ENCODE results near the gene SMARCA5. TPM values are rescaled to one million over a fixed set of nuclear protein-coding genes. Genes with fewer than 3 reads are reported as not detected.

SMARCA5 gene
- total RNA-seq, 4 donors from 2014 or later, result 21.5 to 35.9 (median 26.2) TPM

- no peak overlapping the region for H3K27ac ChIP-seq
- no peaks in the 10 kb centered on the region for H3K27me3 ChIP-seq
- TF ChIP-seq POLR2A (IDR thresholded peaks at IDR 0.05) (no peak), CTCF (IDR thresholded peaks at IDR 0.05) (no peak)
- H3K9me3 ChIP-seq, result no peaks in the 10 kb centered on the region
- DNase-seq, result no peak
- H3K4me3 ChIP-seq, result no peak overlapping the region
- H3K4me1 ChIP-seq, result no peaks in the 10 kb centered on the region
- no peaks in the 10 kb centered on the region for H3K36me3 ChIP-seq
Observed at GRCh38 chr4:143486314-143486713, 27.2 kb upstream of the SMARCA5 start.

- no peak for DNase-seq
- Histone ChIP-seq H3K4me1 (no peaks in the 10 kb centered on the region), H3K36me3 (no peaks in the 10 kb centered on the region), H3K4me3 (no peak overlapping the region), H3K27me3 (no peaks in the 10 kb centered on the region), H3K27ac (no peak overlapping the region), H3K9me3 (no peaks in the 10 kb centered on the region)
- TF ChIP-seq CTCF (IDR thresholded peaks at IDR 0.05), result no peak
Observed at GRCh38 chr4:143488687-143489086, 24.8 kb upstream of the SMARCA5 start.

GRCh38 chr4:143489106-143489505 lies 24.4 kb upstream of the SMARCA5 start:
- H3K27me3 ChIP-seq, result no peaks in the 10 kb centered on the region
- H3K36me3 ChIP-seq, result no peaks in the 10 kb centered on the region
- no peak overlapping the region for H3K4me3 ChIP-seq
- no peak overlapping the region for H3K27ac ChIP-seq
- no peaks in the 10 kb centered on the region for H3K4me1 ChIP-seq
- no peak for DNase-seq
- TF ChIP-seq CTCF (IDR thresholded peaks at IDR 0.05) (no peak), POLR2A (IDR thresholded peaks at IDR 0.05) (no peak)
- no peaks in the 10 kb centered on the region for H3K9me3 ChIP-seq

- no peak for DNase-seq
- H3K9me3 ChIP-seq, result no peaks in the 10 kb centered on the region
- no peaks in the 10 kb centered on the region for H3K27me3 ChIP-seq
- no peaks in the 10 kb centered on the region for H3K4me1 ChIP-seq
- TF ChIP-seq CTCF (IDR thresholded peaks at IDR 0.05) (no peak), POLR2A (IDR thresholded peaks at IDR 0.05) (no peak)
- H3K27ac ChIP-seq, result no peak overlapping the region
- H3K36me3 ChIP-seq, result no peaks in the 10 kb centered on the region
- H3K4me3 ChIP-seq, result no peak overlapping the region
Observed at GRCh38 chr4:143498021-143498420, 15.5 kb upstream of the SMARCA5 start.

- Histone ChIP-seq H3K4me1 (no peaks in the 10 kb centered on the region), H3K36me3 (no peaks in the 10 kb centered on the region), H3K27me3 (no peaks in the 10 kb centered on the region), H3K27ac (no peak overlapping the region), H3K4me3 (no peak overlapping the region), H3K9me3 (no peaks in the 10 kb centered on the region)
- TF ChIP-seq CTCF (IDR thresholded peaks at IDR 0.05), result no peak
- TF ChIP-seq POLR2A (IDR thresholded peaks at IDR 0.05), result no peak
- no peak for DNase-seq
Observed at GRCh38 chr4:143502231-143502630, 11.3 kb upstream of the SMARCA5 start.

GRCh38 chr4:143506031-143506430 lies 7.5 kb upstream of the SMARCA5 start:
- H3K27ac ChIP-seq, result no peak overlapping the region
- H3K4me3 ChIP-seq, result no peak overlapping the region
- no peak for DNase-seq
- TF ChIP-seq POLR2A (IDR thresholded peaks at IDR 0.05) (no peak), CTCF (IDR thresholded peaks at IDR 0.05) (no peak)
- H3K9me3 ChIP-seq, result no peaks in the 10 kb centered on the region
- H3K36me3 ChIP-seq, result no peaks in the 10 kb centered on the region
- H3K4me1 ChIP-seq, result no peaks in the 10 kb centered on the region
- H3K27me3 ChIP-seq, result no peaks in the 10 kb centered on the region

All from Peyer's patch (tissue), 4 donors.